Endodermal cell (in vitro differentiated cells): ENCODE results near the gene CD52. TPM values are rescaled to one million over a fixed set of nuclear protein-coding genes. Genes with fewer than 3 reads are reported as not detected.

Experiments used
- DNase-seq: peaks from one replicate; pipeline ENCODE4 v3.0.0-alpha.2; 2017
- H3K27ac ChIP-seq: 2 replicates; pipeline ENCODE4 v1.5.1; 2013; ENCODE audit warnings: mild to moderate bottlenecking, low read depth, low read length, moderate library complexity
- H3K27me3 ChIP-seq: 2 replicates; pipeline ENCODE4 v1.6.1; 2013; ENCODE audit warnings: mild to moderate bottlenecking, low read length, moderate library complexity; ENCODE audit not compliant: insufficient read depth, control insufficient read depth, poor library complexity, severe bottlenecking
- H3K36me3 ChIP-seq: 2 replicates; pipeline ENCODE4 v1.7.0; 2013; ENCODE audit warnings: mild to moderate bottlenecking, low read length, moderate library complexity; ENCODE audit not compliant: control insufficient read depth, insufficient read depth
- H3K4me1 ChIP-seq: one replicate; pipeline ENCODE4 v1.7.0; 2013; ENCODE audit warnings: low read length; ENCODE audit not compliant: control insufficient read depth, insufficient read depth
- H3K4me3 ChIP-seq: 2 replicates; pipeline ENCODE4 v1.5.1; 2013; ENCODE audit warnings: mild to moderate bottlenecking, low read length, moderate library complexity
- H3K9ac ChIP-seq: 2 replicates; pipeline ENCODE4 v1.6.1; 2013; ENCODE audit warnings: mild to moderate bottlenecking, low read length, moderate library complexity; ENCODE audit not compliant: poor library complexity, severe bottlenecking; ENCODE audit errors: extremely low read depth
- H3K9me3 ChIP-seq: 2 replicates; pipeline ENCODE4 v1.6.1; 2013; ENCODE audit warnings: mild to moderate bottlenecking, low read length, moderate library complexity; ENCODE audit not compliant: control insufficient read depth
- H3K27ac Mint-ChIP-seq: 2 replicates; pipeline ENCODE4 v1.8.0; 2020; ENCODE audit warnings: mixed read lengths
- H3K27me3 Mint-ChIP-seq: 2 replicates; pipeline ENCODE4 v1.8.0; 2021; ENCODE audit warnings: mild to moderate bottlenecking, mixed read lengths; ENCODE audit not compliant: insufficient read depth
- H3K36me3 Mint-ChIP-seq: 2 replicates; pipeline ENCODE4 v1.8.0; 2020; ENCODE audit warnings: low read depth, mixed read lengths
- H3K4me1 Mint-ChIP-seq: 2 replicates; pipeline ENCODE4 v1.8.0; 2020; ENCODE audit warnings: mixed read lengths
- H3K4me3 Mint-ChIP-seq: 2 replicates; pipeline ENCODE4 v1.8.0; 2020; ENCODE audit warnings: mild to moderate bottlenecking, moderate library complexity, mixed read lengths
- H3K9me3 Mint-ChIP-seq: 2 replicates; pipeline ENCODE4 v1.8.0; 2020; ENCODE audit warnings: mild to moderate bottlenecking, mixed read lengths
- CTCF ChIP-seq: fragments of 200-600 bp; sonication (generic); conservative IDR thresholded peaks from 2 replicates; pipeline ENCODE4 v1.5.0; 2021; ENCODE audit warnings: antibody characterized with exemption, mild to moderate bottlenecking
- WGBS, 2 experiments: methylation state at CpG; one replicate each; pipeline versions ENCODE4 v1.1.5 to v1.1.7; 2013; ENCODE audit warnings: missing lambda C conversion rate in 2 of 2, mixed read lengths in 1 of 2; ENCODE audit not compliant: insufficient coverage in 1 of 2, insufficient read length in 1 of 2; 5-methylcytosine and 5-hydroxymethylcytosine counted together
- total RNA-seq, 2 donors: library from RNA; stranded (reverse); fragmentation: NEBNext Ultra II Directional in 1 of 2; extraction: Animal tissue kit (Norgen Biotek cat#: 25700) in 1 of 2; gene quantifications; 2 replicates in 1 of 2; 3 replicates in 1 of 2; pipeline ENCODE4 v1.2.1, GENCODE V29; 2021

CD52 gene
- total RNA-seq, 2 donors from 2014 or later, result 3.7 to 4.4 TPM

DNA sequence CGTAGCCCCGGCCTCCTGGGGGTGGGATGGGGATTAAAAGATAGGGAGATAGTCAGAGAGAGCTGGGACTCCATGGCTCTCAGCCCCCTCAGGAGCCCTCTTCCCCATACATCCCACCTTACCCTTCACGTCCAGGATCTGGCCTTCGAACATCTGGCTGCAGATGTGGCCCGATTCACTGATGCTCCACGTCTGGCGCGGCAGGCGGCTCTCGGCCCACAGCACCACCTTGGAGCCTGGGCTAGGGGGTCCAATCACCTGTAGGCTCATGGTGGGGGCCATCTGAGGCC lies 4.2 kb downstream of the CD52 start:
- no peak overlapping the region for H3K27ac ChIP-seq
- H3K27ac Mint-ChIP-seq, result no peak overlapping the region
- no peak overlapping the region for H3K4me3 Mint-ChIP-seq
- 83 to 86% methylated on average over 1 to 10 of the region's 10 CpGs for WGBS, 2 experiments
- no peak overlapping the region for H3K4me3 ChIP-seq
- peaks cover 23% of the 10 kb centered on the region for H3K4me1 Mint-ChIP-seq
- H3K9ac ChIP-seq, result no peak overlapping the region
- no peaks in the 10 kb centered on the region for H3K27me3 ChIP-seq
- no peaks in the 10 kb centered on the region for H3K4me1 ChIP-seq
- no peaks in the 10 kb centered on the region for H3K27me3 Mint-ChIP-seq
- no peak for DNase-seq
- no peaks in the 10 kb centered on the region for H3K9me3 ChIP-seq
- H3K36me3 Mint-ChIP-seq, result peaks cover 35% of the 10 kb centered on the region
- TF ChIP-seq CTCF, result no peak
- H3K9me3 Mint-ChIP-seq, result no peaks in the 10 kb centered on the region
- no peaks in the 10 kb centered on the region for H3K36me3 ChIP-seq

- 84 to 90% methylated on average over 2 of the region's 2 CpGs for WGBS, 2 experiments
- no peak overlapping the region for H3K4me3 ChIP-seq
- no peaks in the 10 kb centered on the region for H3K36me3 ChIP-seq
- H3K27me3 Mint-ChIP-seq, result no peaks in the 10 kb centered on the region
- no peaks in the 10 kb centered on the region for H3K9me3 Mint-ChIP-seq
- H3K9ac ChIP-seq, result no peak overlapping the region
- peaks cover 11% of the 10 kb centered on the region for H3K4me1 Mint-ChIP-seq
- no peaks in the 10 kb centered on the region for H3K27me3 ChIP-seq
- H3K4me1 ChIP-seq, result no peaks in the 10 kb centered on the region
- no peak for DNase-seq
- no peaks in the 10 kb centered on the region for H3K9me3 ChIP-seq
- H3K27ac ChIP-seq, result no peak overlapping the region
- no peak overlapping the region for H3K4me3 Mint-ChIP-seq
- TF ChIP-seq CTCF, result no peak
- no peak overlapping the region for H3K27ac Mint-ChIP-seq
- H3K36me3 Mint-ChIP-seq, result peaks cover 35% of the 10 kb centered on the region
These were observed 5.6 kb downstream of the CD52 start for GRCh38 chr1:26323382-26323781.

- Histone ChIP-seq H3K27ac (no peak overlapping the region), H3K4me1 (no peaks in the 10 kb centered on the region), H3K9me3 (no peaks in the 10 kb centered on the region), H3K36me3 (no peaks in the 10 kb centered on the region), H3K4me3 (no peak overlapping the region), H3K27me3 (no peaks in the 10 kb centered on the region), H3K9ac (no peak overlapping the region)
- Mint-ChIP-seq H3K4me1 (peaks cover 11% of the 10 kb centered on the region), H3K27me3 (no peaks in the 10 kb centered on the region), H3K27ac (no peak overlapping the region), H3K36me3 (peaks cover 35% of the 10 kb centered on the region), H3K4me3 (no peak overlapping the region), H3K9me3 (no peaks in the 10 kb centered on the region)
- no peak for TF ChIP-seq CTCF
- WGBS, 2 experiments, result 89 to 93% methylated on average over 2 to 3 of the region's 3 CpGs
- no peak for DNase-seq
These were observed 6.8 kb downstream of the CD52 start for GRCh38 chr1:26324550-26324949.
